ENCODE results near the gene CTF1.
"Not testable (repeated sequence)": the region's sequence is repeated elsewhere in the genome, so short reads cannot be mapped to it uniquely, and the experiment has no call there.

The CTF1 gene

GRCh38 chr16:30896261-30896888 is at the start of gene CTF1:
CTF1 (plus strand) TSS chr16:30896614; CDS start chr16:30896644, 30 bp downstream.
- DNase-seq: no peak

GRCh38 chr16:30846649-30847402 is 49.6 kb upstream of the CTF1 start:
- DNase-seq: no peak

- no peak for DNase-seq
Observed at GRCh38 chr16:30850246-30850645, 46.2 kb upstream of the CTF1 start.

DNA sequence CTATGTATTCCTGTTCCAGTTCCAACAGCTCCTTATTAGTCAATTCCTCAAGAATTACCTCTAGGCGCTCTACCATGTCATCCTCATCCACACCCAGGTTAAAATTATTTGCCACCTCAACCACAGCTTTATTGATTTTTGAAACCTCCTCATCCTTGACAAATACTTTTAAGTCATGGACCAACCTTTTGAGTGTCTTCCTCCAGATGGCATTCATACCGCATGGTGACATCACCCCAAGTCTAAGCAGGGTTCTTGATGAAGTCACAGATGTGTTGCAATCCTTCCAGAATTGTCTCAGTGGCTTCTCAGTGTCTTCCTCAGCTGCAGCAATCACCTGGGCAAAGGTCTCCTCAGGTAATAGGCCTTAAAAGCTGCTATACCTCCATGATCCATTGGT is 42.7 kb upstream of the CTF1 start:
- no peak for DNase-seq

- no peak for DNase-seq
Observed at GRCh38 chr16:30858111-30858495, 38.3 kb upstream of the CTF1 start.

DNA sequence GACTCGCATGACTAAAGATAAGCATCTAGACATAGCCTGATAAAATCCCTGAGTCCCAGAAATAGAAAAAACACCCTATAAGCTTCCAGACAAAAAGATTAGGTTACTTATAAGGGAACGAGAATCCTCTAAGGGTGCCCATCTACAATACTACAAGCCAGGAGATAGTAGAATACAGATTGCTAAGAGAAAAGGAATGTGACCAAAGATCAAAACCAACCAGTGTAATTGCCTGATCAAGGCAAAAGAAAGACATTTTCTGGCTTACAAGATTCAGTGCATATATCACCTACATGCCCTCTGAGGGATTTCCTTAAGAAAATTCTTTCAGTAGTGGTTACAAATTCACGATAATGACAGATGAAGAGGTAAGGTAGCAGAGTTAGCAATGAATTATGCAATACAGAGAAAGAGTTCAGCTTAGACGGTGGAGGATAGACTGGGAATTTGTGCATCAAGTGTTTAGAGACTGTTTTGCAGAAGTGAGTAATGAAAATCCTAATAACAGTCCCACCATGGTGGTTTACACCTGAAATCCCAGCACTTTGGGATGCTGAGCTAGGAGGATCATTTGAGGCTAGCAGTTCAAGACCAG is 37.5 kb upstream of the CTF1 start:
- no peak for DNase-seq

DNA sequence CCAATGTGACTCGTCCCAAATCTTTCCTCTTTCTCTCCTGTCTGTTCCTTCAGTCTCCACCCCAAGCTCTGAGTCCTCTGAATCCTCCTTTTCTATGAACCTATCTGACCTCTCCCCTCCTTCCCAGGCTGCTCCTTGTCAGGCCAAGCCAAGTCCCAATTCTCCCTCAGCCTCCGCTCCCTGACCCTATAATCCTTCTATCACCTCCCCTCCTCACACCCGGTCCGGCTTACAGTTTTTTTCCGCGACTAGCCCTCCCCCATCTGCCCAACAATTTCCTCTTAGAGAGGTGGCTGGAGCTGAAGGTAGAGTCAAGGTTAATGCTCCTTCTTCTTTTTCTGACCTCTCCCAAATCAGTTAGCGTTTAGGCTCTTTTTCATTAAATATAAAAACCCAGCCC is 35.7 kb upstream of the CTF1 start:
- DNase-seq: not testable (repeated sequence)

DNA sequence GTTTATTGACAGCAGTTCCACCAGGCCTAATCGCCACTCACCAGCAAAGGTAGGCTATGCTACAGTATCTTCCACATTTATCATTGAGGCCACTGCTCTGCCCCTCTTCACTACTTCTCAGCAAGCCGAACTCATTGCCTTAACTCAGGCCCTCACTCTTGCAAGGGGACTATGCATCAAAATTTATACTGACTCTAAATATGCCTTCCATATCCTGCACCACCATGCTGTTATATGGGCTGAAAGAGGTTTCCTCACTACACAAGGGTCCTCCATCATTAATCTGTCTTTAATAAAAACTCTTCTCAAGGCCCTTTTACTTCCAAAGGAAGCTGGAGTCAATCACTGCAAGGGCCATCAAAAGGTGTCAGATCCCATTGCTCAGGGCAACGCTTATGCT is 33.2 kb upstream of the CTF1 start:
- DNase-seq: not testable (repeated sequence)

GRCh38 chr16:30866031-30866430 is 30.4 kb upstream of the CTF1 start:
- DNase-seq: no peak

DNA sequence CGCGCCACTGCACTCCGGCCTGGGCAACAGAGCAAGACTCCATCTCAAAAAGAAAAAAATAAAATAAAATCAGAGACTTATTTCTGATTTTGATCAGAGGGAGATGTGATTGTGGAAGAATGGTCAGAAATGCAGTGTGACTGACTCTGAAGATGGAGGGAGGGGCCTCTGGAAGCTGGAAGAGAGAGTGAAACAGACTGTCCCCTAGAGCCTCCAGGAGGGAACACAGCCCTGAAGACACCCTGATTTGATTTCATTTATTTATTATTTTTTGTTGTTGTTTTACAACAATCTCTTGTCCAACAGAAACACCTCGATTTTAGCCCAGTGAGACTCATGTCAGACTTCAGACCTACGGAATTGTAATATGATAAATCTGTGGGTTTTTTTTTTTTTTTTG is 28.7 kb upstream of the CTF1 start:
- no peak for DNase-seq

- DNase-seq: no peak
Observed at GRCh38 chr16:30870904-30871303, 25.5 kb upstream of the CTF1 start.

GRCh38 chr16:30874244-30874820 is 22.1 kb upstream of the CTF1 start:
- no peak for DNase-seq

DNA sequence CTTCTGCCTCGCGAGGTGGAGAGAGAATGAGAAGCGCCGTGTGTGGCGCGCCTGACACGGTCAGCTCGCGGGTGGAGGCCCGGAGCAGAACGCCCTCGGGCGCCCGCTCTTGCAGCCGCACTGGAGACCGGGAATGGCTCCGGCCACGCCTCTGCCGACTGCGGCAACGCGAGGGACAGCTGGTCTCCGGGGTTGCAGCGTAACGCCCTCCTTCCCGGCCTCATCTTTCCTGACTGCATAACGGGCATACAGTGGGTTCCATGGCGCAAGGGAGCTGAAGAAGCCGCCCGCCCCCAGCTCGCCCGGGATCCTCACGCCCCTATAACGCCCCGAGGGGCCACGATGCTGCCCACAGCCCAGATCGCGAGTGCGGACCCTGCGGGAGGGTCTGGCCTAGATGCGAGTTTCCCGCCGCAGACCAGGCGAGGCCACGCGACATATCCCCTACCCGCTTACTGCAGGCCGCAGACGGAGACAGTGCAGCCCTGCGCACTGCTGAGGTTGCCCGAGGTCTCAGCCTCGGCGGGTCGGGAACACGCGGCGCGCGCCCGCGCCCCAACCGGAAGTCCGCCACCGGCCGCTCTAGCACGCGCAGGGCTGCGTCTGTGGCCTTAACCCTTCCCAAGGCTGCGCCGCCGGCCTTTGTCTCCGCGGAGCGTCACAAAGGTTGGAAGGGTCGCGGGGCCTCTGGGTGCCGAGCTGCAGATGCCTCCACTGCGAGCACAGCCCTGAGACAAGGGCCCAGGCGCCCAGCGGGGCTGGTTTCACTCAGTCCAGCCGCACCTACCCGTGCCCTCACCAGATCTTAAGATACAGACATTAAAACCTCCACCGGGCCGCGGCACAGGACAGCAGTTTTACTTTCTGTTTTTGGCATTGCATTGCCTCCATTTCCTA is 21.3 kb upstream of the CTF1 start:
- peak; percentile 82 for DNase-seq

- DNase-seq: no peak
Observed at GRCh38 chr16:30875871-30876801, 20.3 kb upstream of the CTF1 start.

DNA sequence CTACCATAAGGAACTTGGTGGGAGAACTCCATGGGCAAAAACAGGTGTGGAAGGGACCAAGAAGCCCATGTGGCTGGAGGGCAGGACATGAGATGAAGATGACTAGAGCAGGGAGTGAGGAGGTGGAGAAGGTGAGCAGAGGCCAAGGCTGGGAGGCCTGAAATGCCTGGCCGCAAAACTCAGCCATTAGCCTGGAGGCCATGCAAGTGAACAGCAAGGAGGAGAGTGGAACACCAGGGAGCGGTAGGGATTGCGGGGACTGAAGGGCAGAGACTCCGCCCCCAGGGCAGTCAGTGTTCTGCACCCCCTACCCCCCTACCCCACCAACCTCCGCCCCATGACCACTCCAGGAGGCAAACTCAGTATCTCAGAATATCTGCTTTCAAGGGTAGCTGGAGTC is 19.5 kb upstream of the CTF1 start:
- DNase-seq: no peak

- DNase-seq: no peak
Observed at GRCh38 chr16:30882429-30883310, 13.7 kb upstream of the CTF1 start.

DNA sequence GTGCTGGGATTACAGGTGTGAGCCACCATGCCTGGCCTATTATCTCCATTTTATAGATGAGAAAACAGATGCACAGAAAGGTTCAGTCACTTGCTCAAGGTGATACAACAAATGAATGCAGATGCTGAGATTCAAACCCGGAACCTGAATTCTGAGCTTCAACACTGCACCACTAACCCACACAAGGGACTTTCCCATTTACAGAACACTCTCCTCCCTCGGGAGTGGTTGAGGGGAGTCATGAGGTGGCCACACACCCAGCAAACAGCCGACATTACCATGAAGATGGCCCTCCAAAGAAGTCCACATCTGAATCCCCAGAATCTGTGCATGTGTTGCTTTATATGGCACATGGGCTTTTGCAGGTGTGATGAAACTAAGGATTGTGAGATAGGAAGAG is 11.7 kb upstream of the CTF1 start:
- no peak for DNase-seq

DNA sequence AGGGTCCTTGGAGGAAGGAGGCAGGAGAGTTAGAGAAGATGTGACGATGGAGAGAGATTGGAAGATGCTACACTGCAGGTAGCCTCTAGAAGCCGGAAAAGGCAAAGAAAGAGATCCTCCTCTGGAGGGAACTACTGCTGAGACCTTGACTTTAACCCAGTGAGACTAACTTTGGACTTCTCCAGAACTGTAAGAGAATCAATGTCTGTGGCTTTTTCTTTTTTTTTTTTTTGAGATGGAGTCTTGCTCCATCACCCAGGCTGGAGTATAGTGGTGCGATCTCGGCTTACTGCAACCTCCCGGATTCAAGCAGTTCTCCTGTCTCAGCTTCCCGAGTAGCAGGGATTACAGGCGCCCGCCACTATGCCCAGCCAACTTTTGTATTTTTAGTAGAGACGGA is 11.2 kb upstream of the CTF1 start:
- DNase-seq: no peak

DNA sequence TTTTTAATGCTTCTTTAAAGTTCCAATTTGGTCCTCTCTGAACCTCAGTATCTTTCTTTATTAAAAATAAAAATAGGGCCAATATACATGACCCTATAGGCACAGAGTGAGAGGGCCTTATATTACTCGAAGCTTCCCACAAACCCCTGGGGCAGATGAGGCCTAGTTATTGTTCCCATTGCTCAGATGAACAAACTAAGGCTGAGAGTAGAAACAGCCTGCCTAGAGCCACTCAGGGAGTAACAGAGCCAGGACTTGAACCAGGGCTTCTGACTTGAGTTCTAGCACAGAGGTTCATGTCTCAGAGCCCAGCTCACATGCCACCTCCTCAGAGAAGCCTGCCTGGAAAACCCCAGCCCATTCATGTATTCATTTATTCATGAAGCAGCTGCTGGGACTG is 10.3 kb upstream of the CTF1 start:
- no peak for DNase-seq

DNA sequence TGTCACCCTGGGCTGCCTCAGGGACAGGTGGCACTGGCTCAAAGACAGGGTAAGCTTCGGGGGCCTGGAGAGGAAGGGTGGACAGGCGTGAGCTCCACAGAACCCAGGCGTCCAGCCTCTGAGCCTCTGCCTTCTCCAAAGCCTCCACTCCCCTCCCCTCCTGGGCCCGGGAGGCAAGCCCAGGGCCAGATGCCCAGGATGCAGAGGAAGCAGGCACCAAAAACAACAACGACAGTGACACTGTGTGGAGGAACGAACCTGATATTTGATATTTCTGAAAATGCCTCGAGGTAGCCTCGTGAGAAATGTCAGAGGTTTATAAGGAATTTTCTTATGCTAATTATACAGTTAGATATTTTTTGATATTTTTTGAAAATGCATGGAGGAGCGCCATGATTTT is 8.5 kb upstream of the CTF1 start:
- DNase-seq: no peak

Data from stimulated activated naive CD4-positive, alpha-beta T cell treated with Interleukin-2 at 50 U/mL for 16 hours (primary cell).